Skeletal muscle satellite cell (primary cell): ENCODE measurements around the gene PKD1L1.

Source experiments
- H3K27me3 ChIP-seq: 2 replicates; pipeline ENCODE4 v1.7.0; 2013; ENCODE audit warnings: low read length; ENCODE audit not compliant: control insufficient read depth, insufficient read depth
- H3K36me3 ChIP-seq: 2 replicates; pipeline ENCODE4 v1.7.0; 2013; ENCODE audit warnings: mild to moderate bottlenecking, control low read depth, low read length; ENCODE audit not compliant: insufficient read depth
- H3K4me1 ChIP-seq: 2 replicates; pipeline ENCODE4 v1.7.0; 2013; ENCODE audit warnings: low read length; ENCODE audit not compliant: control insufficient read depth, insufficient read depth
- H3K4me2 ChIP-seq: 2 replicates; pipeline ENCODE4 v1.7.0; 2013; ENCODE audit warnings: mild to moderate bottlenecking, low read length
- H3K4me3 ChIP-seq: 2 replicates; pipeline ENCODE4 v1.7.0; 2013; ENCODE audit warnings: low read length
- H3K9ac ChIP-seq: 2 replicates; pipeline ENCODE4 v1.7.0; 2013; ENCODE audit warnings: mild to moderate bottlenecking, low read depth, low read length, moderate library complexity
- H3K9me3 ChIP-seq: replicated peaks from 2 replicates; pipeline ENCODE4 v1.7.0; 2013; ENCODE audit warnings: mild to moderate bottlenecking, control low read depth, low read length

PKD1L1 gene

GRCh38 chr7:47893238-47893637 is 55.0 kb downstream of the PKD1L1 start:
- Histone ChIP-seq H3K4me1 (no peaks in the 10 kb centered on the region), H3K9me3 (no peaks in the 10 kb centered on the region), H3K27me3 (peaks cover 33% of the 10 kb centered on the region), H3K4me3 (no peak overlapping the region), H3K36me3 (no peaks in the 10 kb centered on the region), H3K9ac (no peak overlapping the region), H3K4me2 (no peak overlapping the region)

DNA sequence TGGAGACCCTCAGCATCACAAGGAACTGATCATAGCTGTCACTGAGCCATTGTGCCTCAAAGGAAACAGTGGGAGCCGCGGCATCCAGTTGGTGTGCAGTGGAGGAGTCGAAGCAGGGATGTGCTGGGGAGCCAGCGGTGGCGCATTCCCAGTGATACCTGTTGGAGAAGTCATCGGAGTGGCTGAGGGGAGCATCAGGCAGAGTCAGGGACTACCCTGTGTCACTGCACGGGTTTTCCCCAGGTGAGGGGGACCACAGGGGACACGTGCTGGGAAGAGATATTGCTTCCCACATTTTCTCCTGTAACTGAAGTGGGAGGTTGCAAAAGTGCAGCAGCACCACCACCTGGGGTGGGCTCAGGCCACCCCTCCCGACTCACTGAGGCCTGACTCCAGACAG is 57.7 kb downstream of the PKD1L1 start:
- Histone ChIP-seq H3K4me2 (no peak overlapping the region), H3K36me3 (no peaks in the 10 kb centered on the region), H3K4me1 (no peaks in the 10 kb centered on the region), H3K4me3 (no peak overlapping the region), H3K27me3 (peaks cover 37% of the 10 kb centered on the region), H3K9me3 (no peaks in the 10 kb centered on the region), H3K9ac (no peak overlapping the region)

- no peak overlapping the region for H3K4me3 ChIP-seq
- no peak overlapping the region for H3K9ac ChIP-seq
- no peak overlapping the region for H3K4me2 ChIP-seq
- H3K36me3 ChIP-seq, result no peaks in the 10 kb centered on the region
- no peaks in the 10 kb centered on the region for H3K9me3 ChIP-seq
- H3K4me1 ChIP-seq, result no peaks in the 10 kb centered on the region
- H3K27me3 ChIP-seq, result peaks cover 41% of the 10 kb centered on the region
These were observed 58.1 kb downstream of the PKD1L1 start for GRCh38 chr7:47890125-47890524.

DNA sequence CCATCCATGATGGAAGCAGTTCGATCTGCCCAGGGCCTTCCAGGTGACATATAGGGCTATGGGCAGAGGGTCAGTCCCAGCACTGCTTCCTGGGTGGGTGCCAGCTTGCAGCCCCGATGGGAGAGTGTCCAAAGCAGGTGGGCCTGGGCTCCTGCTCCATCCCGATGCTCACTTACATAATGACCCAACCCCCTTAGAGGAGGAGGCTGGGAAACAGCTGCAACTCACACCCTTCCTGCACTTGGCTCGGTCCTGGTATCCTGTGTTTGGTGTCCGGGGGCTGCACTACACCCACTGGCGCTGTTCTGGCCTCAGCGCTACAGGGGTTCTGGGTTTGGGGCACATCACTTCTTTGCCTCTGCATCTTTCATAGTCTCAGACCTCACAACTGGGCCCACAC is 58.5 kb downstream of the PKD1L1 start:
- no peak overlapping the region for H3K4me3 ChIP-seq
- no peak overlapping the region for H3K9ac ChIP-seq
- no peaks in the 10 kb centered on the region for H3K9me3 ChIP-seq
- H3K4me2 ChIP-seq, result no peak overlapping the region
- H3K4me1 ChIP-seq, result no peaks in the 10 kb centered on the region
- H3K36me3 ChIP-seq, result no peaks in the 10 kb centered on the region
- peaks cover 41% of the 10 kb centered on the region for H3K27me3 ChIP-seq

GRCh38 chr7:47888371-47889265 is 59.6 kb downstream of the PKD1L1 start:
- H3K4me1 ChIP-seq, result no peaks in the 10 kb centered on the region
- H3K9ac ChIP-seq, result no peak overlapping the region
- H3K4me3 ChIP-seq, result no peak overlapping the region
- H3K36me3 ChIP-seq, result no peaks in the 10 kb centered on the region
- no peaks in the 10 kb centered on the region for H3K9me3 ChIP-seq
- H3K4me2 ChIP-seq, result no peak overlapping the region
- H3K27me3 ChIP-seq, result peaks cover 49% of the 10 kb centered on the region

DNA sequence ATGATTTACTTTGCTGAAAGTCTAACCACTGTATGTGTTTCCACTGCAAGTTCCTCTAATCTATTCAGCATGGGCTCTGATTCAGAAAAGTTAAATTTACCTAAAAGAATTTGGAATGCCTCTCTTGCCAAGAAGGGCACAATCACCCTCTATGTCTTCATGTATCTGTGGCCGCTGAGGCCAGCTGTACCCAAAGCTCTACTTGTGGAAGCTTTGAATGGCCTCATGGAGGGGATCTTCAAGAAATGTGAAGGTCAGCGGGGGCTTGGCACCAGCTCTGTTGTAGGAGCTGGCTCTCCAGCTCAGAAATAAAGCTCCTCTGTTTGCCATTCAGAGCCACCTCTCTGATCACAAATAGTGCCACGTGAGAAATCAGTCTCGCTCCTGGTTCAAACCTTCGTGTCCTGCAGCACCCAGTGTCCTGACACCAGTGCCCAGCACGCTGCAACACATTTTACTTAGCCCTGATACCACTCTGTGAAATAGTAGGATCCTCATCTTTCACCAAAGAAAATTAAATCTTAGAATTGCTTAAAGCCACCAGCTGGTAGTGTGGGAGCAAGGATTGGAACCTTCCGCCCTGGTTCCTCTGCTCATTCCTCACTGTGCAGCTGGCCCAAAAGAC is 61.1 kb downstream of the PKD1L1 start:
- Histone ChIP-seq H3K4me3 (no peak overlapping the region), H3K27me3 (peaks cover 55% of the 10 kb centered on the region), H3K9me3 (no peaks in the 10 kb centered on the region), H3K4me2 (no peak overlapping the region), H3K4me1 (no peaks in the 10 kb centered on the region), H3K9ac (no peak overlapping the region), H3K36me3 (no peaks in the 10 kb centered on the region)

GRCh38 chr7:47885987-47886811 is 62.1 kb downstream of the PKD1L1 start:
- Histone ChIP-seq H3K4me2 (no peak overlapping the region), H3K4me1 (no peaks in the 10 kb centered on the region), H3K4me3 (no peak overlapping the region), H3K9me3 (no peaks in the 10 kb centered on the region), H3K9ac (no peak overlapping the region), H3K27me3 (peaks cover 61% of the 10 kb centered on the region), H3K36me3 (no peaks in the 10 kb centered on the region)

DNA sequence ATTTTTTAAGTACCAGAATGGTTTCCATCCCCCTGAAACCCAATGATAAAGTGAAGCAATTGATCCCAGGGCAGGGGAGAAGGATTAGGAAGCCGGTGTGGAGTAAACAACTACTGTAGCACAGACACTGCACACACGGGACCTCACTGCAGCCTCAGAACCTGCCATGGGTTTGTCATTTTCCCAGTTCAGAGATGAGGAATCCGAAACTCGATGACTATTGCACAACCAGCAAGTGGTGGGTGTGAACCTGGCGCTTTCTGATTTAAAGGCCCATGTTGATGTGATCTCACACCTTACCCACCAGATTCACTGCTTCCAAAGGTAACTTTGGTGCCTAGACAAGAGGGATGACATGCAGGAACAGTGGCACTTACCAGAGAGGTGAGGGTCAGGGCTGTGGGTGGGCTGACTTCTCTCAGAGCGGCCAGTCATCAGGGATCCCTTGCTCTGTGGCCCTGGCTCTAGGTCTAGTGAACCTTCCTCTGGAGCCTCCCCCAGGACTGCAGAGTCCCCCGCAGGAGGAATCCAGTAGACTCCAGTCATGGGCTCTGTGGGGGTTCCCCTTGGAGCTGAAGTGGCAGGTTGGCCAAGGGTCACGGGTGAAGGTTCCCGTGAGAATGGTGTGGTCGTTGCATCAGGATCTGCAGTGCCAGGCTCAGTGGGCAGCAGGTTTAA is 62.8 kb downstream of the PKD1L1 start:
- H3K4me3 ChIP-seq, result no peak overlapping the region
- peaks cover 57% of the 10 kb centered on the region for H3K27me3 ChIP-seq
- H3K36me3 ChIP-seq, result no peaks in the 10 kb centered on the region
- no peaks in the 10 kb centered on the region for H3K4me1 ChIP-seq
- no peak overlapping the region for H3K9ac ChIP-seq
- H3K4me2 ChIP-seq, result no peak overlapping the region
- H3K9me3 ChIP-seq, result no peaks in the 10 kb centered on the region

GRCh38 chr7:47884675-47885074 is 63.6 kb downstream of the PKD1L1 start:
- no peak overlapping the region for H3K9ac ChIP-seq
- H3K9me3 ChIP-seq, result no peaks in the 10 kb centered on the region
- H3K4me1 ChIP-seq, result no peaks in the 10 kb centered on the region
- H3K4me3 ChIP-seq, result no peak overlapping the region
- no peaks in the 10 kb centered on the region for H3K36me3 ChIP-seq
- H3K27me3 ChIP-seq, result peaks cover 54% of the 10 kb centered on the region
- no peak overlapping the region for H3K4me2 ChIP-seq

DNA sequence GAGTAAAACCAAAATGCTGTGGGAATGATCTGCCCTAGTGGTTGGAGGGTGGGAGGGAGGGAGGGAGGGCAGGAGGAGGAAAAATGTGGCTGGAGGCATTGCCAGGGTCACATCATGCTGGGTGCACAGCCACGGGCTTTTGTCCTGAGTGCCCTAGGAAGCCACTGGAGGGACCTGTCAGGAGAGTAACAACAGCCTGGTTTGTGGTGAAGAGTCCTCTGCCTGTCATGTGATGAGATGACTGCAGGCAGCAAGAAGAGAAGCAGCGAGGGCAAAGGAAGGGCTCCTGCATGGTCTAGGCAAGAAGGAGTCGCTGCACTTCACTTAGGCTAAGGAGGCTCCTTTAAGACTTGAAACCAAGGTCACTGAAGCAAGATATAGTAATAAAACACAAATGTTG is 65.6 kb downstream of the PKD1L1 start:
- H3K36me3 ChIP-seq, result no peaks in the 10 kb centered on the region
- no peaks in the 10 kb centered on the region for H3K9me3 ChIP-seq
- H3K9ac ChIP-seq, result no peak overlapping the region
- H3K4me1 ChIP-seq, result no peaks in the 10 kb centered on the region
- no peak overlapping the region for H3K4me2 ChIP-seq
- H3K4me3 ChIP-seq, result no peak overlapping the region
- peaks cover 46% of the 10 kb centered on the region for H3K27me3 ChIP-seq

GRCh38 chr7:47881256-47881655 is 67.0 kb downstream of the PKD1L1 start:
- Histone ChIP-seq H3K4me3 (no peak overlapping the region), H3K36me3 (no peaks in the 10 kb centered on the region)

More at GRCh38 chr7:47881256-47881655, 67.0 kb downstream of the PKD1L1 start:
- H3K9ac ChIP-seq, result no peak overlapping the region
- H3K27me3 ChIP-seq, result peaks cover 41% of the 10 kb centered on the region
- H3K9me3 ChIP-seq, result no peaks in the 10 kb centered on the region
- no peak overlapping the region for H3K4me2 ChIP-seq
- H3K4me1 ChIP-seq, result no peaks in the 10 kb centered on the region
